SKM-1 (cell line): ENCODE data around the gene CPLX1.
"Not testable (repeated sequence)": the region's sequence is repeated elsewhere in the genome, so short reads cannot be mapped to it uniquely, and the experiment has no call there.

Experiments
- DNase-seq: peaks from one replicate; lab custom pipeline; 2025; ENCODE audit not compliant: unreplicated experiment; lab: John Stamatoyannopoulos, UW

CPLX1 gene

GRCh38 chr4:740656-741282 lies 85.2 kb downstream of the CPLX1 start:
- DNase-seq: no peak

- DNase-seq: no peak
Observed at GRCh38 chr4:740011-740410, 85.9 kb downstream of the CPLX1 start.

GRCh38 chr4:739569-739968 lies 86.4 kb downstream of the CPLX1 start:
- DNase-seq: no peak

- no peak for DNase-seq
Observed at GRCh38 chr4:738781-739280, 87.1 kb downstream of the CPLX1 start.

GRCh38 chr4:736561-736960 lies 89.4 kb downstream of the CPLX1 start:
- DNase-seq: not testable (repeated sequence)

- no peak for DNase-seq
Observed at GRCh38 chr4:735583-735982, 90.3 kb downstream of the CPLX1 start.
